ENCODE data around the gene NDUFAF7. TPM values are rescaled to one million over a fixed set of nuclear protein-coding genes. Genes with fewer than 3 reads are reported as not detected.

NDUFAF7 gene
- total and polyA plus RNA-seq, 2 donors from 2014 or later = 13.1 to 15.1 TPM

- H3K36me3 ChIP-seq (ENCODE audit: control insufficient read depth in 2 of 3, insufficient read depth in 3 of 3, low read length in 3 of 3) = peaks cover 0 to 2% (median 0%) of the 10 kb centered on the region in 3 donors
- FAIRE-seq (no peak), DNase-seq (no peak)
- H3K4me1 ChIP-seq (ENCODE audit: control insufficient read depth in 2 of 3, insufficient read depth in 2 of 3, low read depth in 1 of 3, low read length in 3 of 3) = no peaks in the 10 kb centered on the region
- no peak overlapping the region for H3K9ac ChIP-seq (ENCODE audit: low read length in 3 of 3)
- no peaks in the 10 kb centered on the region for H3K9me3 ChIP-seq (ENCODE audit: control insufficient read depth in 2 of 3, insufficient read depth in 1 of 3, low read length in 3 of 3)
- H3K4me3 ChIP-seq (ENCODE audit: low read length in 3 of 3) = no peak overlapping the region
- no peak for TF ChIP-seq CTCF (IDR thresholded peaks at IDR 0.05; ENCODE audit: borderline replicate concordance, extremely low read depth, insufficient read depth)
- intact Hi-C loops (cut with DNase I) = no loop called here
- no peak overlapping the region for H3K27ac ChIP-seq (ENCODE audit: low read depth in 2 of 2, low read length in 2 of 2)
- no peaks in the 10 kb centered on the region for H3K27me3 ChIP-seq (ENCODE audit: control insufficient read depth, insufficient read depth, low read length)
Measured at GRCh38 chr2:37295469-37296073, 64.1 kb downstream of the NDUFAF7 start.

- H3K36me3 ChIP-seq (ENCODE audit: control insufficient read depth in 2 of 3, insufficient read depth in 3 of 3, low read length in 3 of 3) = no peaks in the 10 kb centered on the region
- H3K4me1 ChIP-seq (ENCODE audit: control insufficient read depth in 2 of 3, insufficient read depth in 2 of 3, low read depth in 1 of 3, low read length in 3 of 3) = no peaks in the 10 kb centered on the region
- no peak for TF ChIP-seq CTCF (IDR thresholded peaks at IDR 0.05; ENCODE audit: borderline replicate concordance, extremely low read depth, insufficient read depth)
- no peaks in the 10 kb centered on the region for H3K9me3 ChIP-seq (ENCODE audit: control insufficient read depth in 2 of 3, insufficient read depth in 1 of 3, low read length in 3 of 3)
- no peaks in the 10 kb centered on the region for H3K27me3 ChIP-seq (ENCODE audit: control insufficient read depth, insufficient read depth, low read length)
- no peak for FAIRE-seq
- DNase-seq = no peak
- no peak overlapping the region for H3K9ac ChIP-seq (ENCODE audit: low read length in 3 of 3)
- intact Hi-C loops (cut with DNase I) = no loop called here
- no peak overlapping the region for H3K27ac ChIP-seq (ENCODE audit: low read depth in 2 of 2, low read length in 2 of 2)
- no peak overlapping the region for H3K4me3 ChIP-seq (ENCODE audit: low read length in 3 of 3)
Measured at GRCh38 chr2:37297632-37298031, 66.2 kb downstream of the NDUFAF7 start.

Other genes starting within 250 kb of the NDUFAF7 start
- 20.5 TPM for gene HEATR5B, start 147.3 kb upstream of the NDUFAF7 start, total RNA-seq
- gene HEATR5B, start 147.3 kb upstream of the NDUFAF7 start, polyA plus RNA-seq (ENCODE audit: insufficient read depth, low read depth, low replicate concordance) = 4.4 TPM
- 6.0 TPM for gene GPATCH11, start 147.1 kb upstream of the NDUFAF7 start, total RNA-seq
- gene GPATCH11, start 147.1 kb upstream of the NDUFAF7 start, polyA plus RNA-seq (ENCODE audit: insufficient read depth, low read depth, low replicate concordance) = 3.3 TPM
- gene EIF2AK2, start 74.7 kb upstream of the NDUFAF7 start, total RNA-seq = 37.6 TPM
- gene EIF2AK2, start 74.7 kb upstream of the NDUFAF7 start, polyA plus RNA-seq (ENCODE audit: insufficient read depth, low read depth, low replicate concordance) = 6.4 TPM
- gene SULT6B1, start 43.0 kb upstream of the NDUFAF7 start, total RNA-seq = not detected
- gene SULT6B1, start 43.0 kb upstream of the NDUFAF7 start, polyA plus RNA-seq (ENCODE audit: insufficient read depth, low read depth, low replicate concordance) = not detected
- gene CEBPZOS, start 35.2 kb upstream of the NDUFAF7 start, total RNA-seq = 38.3 TPM
- gene CEBPZOS, start 35.2 kb upstream of the NDUFAF7 start, polyA plus RNA-seq (ENCODE audit: insufficient read depth, low read depth, low replicate concordance) = 60.7 TPM
- gene CEBPZ, start 62 bp upstream of the NDUFAF7 start, total RNA-seq = 55.9 TPM
- gene CEBPZ, start 62 bp upstream of the NDUFAF7 start, polyA plus RNA-seq (ENCODE audit: insufficient read depth, low read depth, low replicate concordance) = 45.5 TPM
- 45.7 TPM for gene PRKD3, start 93.2 kb downstream of the NDUFAF7 start, total RNA-seq
- gene PRKD3, start 93.2 kb downstream of the NDUFAF7 start, polyA plus RNA-seq (ENCODE audit: insufficient read depth, low read depth, low replicate concordance) = 7.1 TPM
- gene QPCT, start 113.0 kb downstream of the NDUFAF7 start, total RNA-seq = 16.6 TPM
- 10.4 TPM for gene QPCT, start 113.0 kb downstream of the NDUFAF7 start, polyA plus RNA-seq (ENCODE audit: insufficient read depth, low read depth, low replicate concordance)

Data from kidney (tissue), 14 donors.